Measurements from ENCODE around the gene NIPAL3.
A peak's percentile ranks its signal among the peaks of the same experiment; 100 is the strongest.
"Not testable (repeated sequence)": the region's sequence is repeated elsewhere in the genome, so short reads cannot be mapped to it uniquely, and the experiment has no call there.

The NIPAL3 gene

GRCh38 chr1:24452922-24453485 is 37.4 kb downstream of the NIPAL3 start:
- Histone ChIP-seq H3K9ac (no peak overlapping the region), H2AFZ (no peak overlapping the region), H3K4me1 (peaks cover 6% of the 10 kb centered on the region), H3K79me2 (no peaks in the 10 kb centered on the region), H3K27ac (no peak overlapping the region), H3K4me3 (ENCODE audit: low read depth, low read length) (no peak overlapping the region), H3K9me3 (ENCODE audit: control insufficient read depth, low read length) (no peaks in the 10 kb centered on the region), H3K36me3 (ENCODE audit: control insufficient read depth, insufficient read depth, low read length) (no peaks in the 10 kb centered on the region), H3K27me3 (ENCODE audit: control insufficient read depth, insufficient read depth, low read length) (no peaks in the 10 kb centered on the region), H3K4me2 (ENCODE audit: low read length) (no peak overlapping the region)
- TF ChIP-seq, protein P1, sequence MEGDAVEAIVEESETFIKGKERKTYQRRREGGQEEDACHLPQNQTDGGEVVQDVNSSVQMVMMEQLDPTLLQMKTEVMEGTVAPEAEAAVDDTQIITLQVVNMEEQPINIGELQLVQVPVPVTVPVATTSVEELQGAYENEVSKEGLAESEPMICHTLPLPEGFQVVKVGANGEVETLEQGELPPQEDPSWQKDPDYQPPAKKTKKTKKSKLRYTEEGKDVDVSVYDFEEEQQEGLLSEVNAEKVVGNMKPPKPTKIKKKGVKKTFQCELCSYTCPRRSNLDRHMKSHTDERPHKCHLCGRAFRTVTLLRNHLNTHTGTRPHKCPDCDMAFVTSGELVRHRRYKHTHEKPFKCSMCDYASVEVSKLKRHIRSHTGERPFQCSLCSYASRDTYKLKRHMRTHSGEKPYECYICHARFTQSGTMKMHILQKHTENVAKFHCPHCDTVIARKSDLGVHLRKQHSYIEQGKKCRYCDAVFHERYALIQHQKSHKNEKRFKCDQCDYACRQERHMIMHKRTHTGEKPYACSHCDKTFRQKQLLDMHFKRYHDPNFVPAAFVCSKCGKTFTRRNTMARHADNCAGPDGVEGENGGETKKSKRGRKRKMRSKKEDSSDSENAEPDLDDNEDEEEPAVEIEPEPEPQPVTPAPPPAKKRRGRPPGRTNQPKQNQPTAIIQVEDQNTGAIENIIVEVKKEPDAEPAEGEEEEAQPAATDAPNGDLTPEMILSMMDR (IDR thresholded peaks at IDR 0.05), result no peak

DNA sequence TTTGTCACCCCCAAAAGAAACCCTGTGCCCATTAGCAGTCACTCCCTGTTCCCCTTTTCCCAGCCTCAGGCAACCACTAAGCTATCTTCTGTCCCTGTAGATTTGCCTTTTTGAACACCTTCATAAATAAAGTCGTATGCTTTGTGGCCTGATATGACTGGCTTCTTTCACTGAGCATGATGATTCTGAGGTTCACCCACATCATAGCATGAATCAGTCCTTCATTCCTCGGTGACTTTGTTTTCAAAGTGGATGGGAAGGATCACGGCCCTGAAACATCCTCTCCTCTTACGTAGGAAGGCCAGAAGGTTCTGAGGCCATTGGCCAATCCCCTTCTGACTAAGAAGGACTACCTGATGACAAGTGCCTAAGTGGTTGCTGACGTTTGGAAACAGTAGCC is 39.1 kb downstream of the NIPAL3 start:
- H3K4me1 ChIP-seq, result peaks cover 14% of the 10 kb centered on the region
- no peaks in the 10 kb centered on the region for H3K27me3 ChIP-seq (ENCODE audit: control insufficient read depth, insufficient read depth, low read length)
- no peak overlapping the region for H2AFZ ChIP-seq
- H3K9me3 ChIP-seq (ENCODE audit: control insufficient read depth, low read length), result no peaks in the 10 kb centered on the region
- no peak overlapping the region for H3K9ac ChIP-seq
- no peak overlapping the region for H3K27ac ChIP-seq
- H3K4me3 ChIP-seq (ENCODE audit: low read depth, low read length), result no peak overlapping the region
- TF ChIP-seq, protein P1 (IDR thresholded peaks at IDR 0.05), result no peak
- H3K79me2 ChIP-seq, result no peaks in the 10 kb centered on the region
- H3K4me2 ChIP-seq (ENCODE audit: low read length), result no peak overlapping the region
- H3K36me3 ChIP-seq (ENCODE audit: control insufficient read depth, insufficient read depth, low read length), result no peaks in the 10 kb centered on the region

DNA sequence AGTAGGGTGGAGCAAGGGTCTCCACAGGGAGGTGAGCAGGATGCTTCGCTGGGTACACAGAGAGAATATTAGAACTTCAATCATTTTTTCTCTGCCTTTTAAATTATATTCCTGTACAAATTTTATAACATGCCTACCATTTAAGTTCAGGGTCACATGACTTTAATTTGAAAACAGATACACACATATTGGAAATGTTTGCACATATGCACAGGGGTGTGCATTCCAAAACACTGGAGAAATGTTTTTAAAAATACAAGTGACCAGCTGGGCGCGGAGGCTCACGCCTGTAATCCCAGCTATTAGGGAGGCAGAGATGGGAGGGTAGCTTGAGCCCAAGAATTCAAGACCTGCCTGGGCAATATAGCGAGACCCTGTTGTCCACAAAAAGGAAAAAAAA is 39.7 kb downstream of the NIPAL3 start:
- Histone ChIP-seq H3K4me3 (ENCODE audit: low read depth, low read length) (no peak overlapping the region), H3K27me3 (ENCODE audit: control insufficient read depth, insufficient read depth, low read length) (no peaks in the 10 kb centered on the region), H3K9me3 (ENCODE audit: control insufficient read depth, low read length) (no peaks in the 10 kb centered on the region), H3K36me3 (ENCODE audit: control insufficient read depth, insufficient read depth, low read length) (no peaks in the 10 kb centered on the region), H3K27ac (no peak overlapping the region), H3K9ac (no peak overlapping the region), H3K4me2 (ENCODE audit: low read length) (no peak overlapping the region), H3K79me2 (no peaks in the 10 kb centered on the region), H3K4me1 (peaks cover 14% of the 10 kb centered on the region), H2AFZ (no peak overlapping the region)
- TF ChIP-seq, protein P1 (IDR thresholded peaks at IDR 0.05), result no peak

DNA sequence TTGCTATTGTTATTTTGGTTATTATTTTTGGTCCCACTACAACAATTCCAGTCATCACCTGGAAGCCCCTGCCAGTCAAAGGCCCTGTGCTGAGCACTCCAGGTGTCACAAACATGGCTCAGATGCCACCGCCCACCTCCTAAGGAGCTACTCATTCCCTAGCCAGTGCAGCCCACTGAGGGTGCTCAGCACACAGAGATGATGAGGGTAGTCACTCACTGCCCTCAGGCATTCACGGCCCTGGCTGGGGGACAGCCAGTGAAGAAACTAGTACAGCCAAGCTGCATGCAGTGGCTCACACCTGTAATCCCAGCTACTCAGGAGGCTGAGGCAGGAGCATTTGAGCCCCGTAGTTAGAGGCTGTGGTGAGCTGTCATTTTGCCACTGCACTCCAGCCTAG is 42.3 kb downstream of the NIPAL3 start:
- Histone ChIP-seq H3K27ac (no peak overlapping the region), H3K4me3 (ENCODE audit: low read depth, low read length) (no peak overlapping the region), H2AFZ (no peak overlapping the region), H3K9me3 (ENCODE audit: control insufficient read depth, low read length) (no peaks in the 10 kb centered on the region), H3K4me2 (ENCODE audit: low read length) (no peak overlapping the region), H3K4me1 (peaks cover 14% of the 10 kb centered on the region), H3K9ac (no peak overlapping the region), H3K36me3 (ENCODE audit: control insufficient read depth, insufficient read depth, low read length) (no peaks in the 10 kb centered on the region), H3K79me2 (no peaks in the 10 kb centered on the region), H3K27me3 (ENCODE audit: control insufficient read depth, insufficient read depth, low read length) (no peaks in the 10 kb centered on the region)
- TF ChIP-seq, protein P1 (IDR thresholded peaks at IDR 0.05), result no peak

GRCh38 chr1:24459551-24460266 is 44.1 kb downstream of the NIPAL3 start:
- H3K79me2 ChIP-seq, result no peaks in the 10 kb centered on the region
- peaks cover 14% of the 10 kb centered on the region for H3K4me1 ChIP-seq
- H3K4me3 ChIP-seq (ENCODE audit: low read depth, low read length), result no peak overlapping the region
- no peak overlapping the region for H3K9ac ChIP-seq
- peak overlapping the region; percentile 15 for H3K27ac ChIP-seq
- peak overlapping the region; percentile 29 for H3K4me2 ChIP-seq (ENCODE audit: low read length)
- H3K9me3 ChIP-seq (ENCODE audit: control insufficient read depth, low read length), result no peaks in the 10 kb centered on the region
- H3K36me3 ChIP-seq (ENCODE audit: control insufficient read depth, insufficient read depth, low read length), result no peaks in the 10 kb centered on the region
- H3K27me3 ChIP-seq (ENCODE audit: control insufficient read depth, insufficient read depth, low read length), result no peaks in the 10 kb centered on the region
- TF ChIP-seq, protein P1 (IDR thresholded peaks at IDR 0.05), result no peak
- no peak overlapping the region for H2AFZ ChIP-seq

- H3K27me3 ChIP-seq (ENCODE audit: control insufficient read depth, insufficient read depth, low read length); H3K4me3 ChIP-seq (ENCODE audit: low read depth, low read length); H3K36me3 ChIP-seq (ENCODE audit: control insufficient read depth, insufficient read depth, low read length): not testable (repeated sequence)
These were observed 46.5 kb downstream of the NIPAL3 start for GRCh38 chr1:24462128-24462527.

More at GRCh38 chr1:24462128-24462527, 46.5 kb downstream of the NIPAL3 start:
- not testable (repeated sequence) for H3K9me3 ChIP-seq (ENCODE audit: control insufficient read depth, low read length); H3K4me2 ChIP-seq (ENCODE audit: low read length); H2AFZ ChIP-seq; H3K79me2 ChIP-seq; H3K9ac ChIP-seq; H3K27ac ChIP-seq
- H3K4me1 ChIP-seq, result peaks cover 14% of the 10 kb centered on the region

All from parathyroid adenoma (tissue), 2 donors.